Esophagus squamous epithelium (tissue), 5 donors: Measurements from ENCODE around the gene PSMB10. TPM values are rescaled to one million over a fixed set of nuclear protein-coding genes. Genes with fewer than 3 reads are reported as not detected.

Experiments used
- DNase-seq: peaks from one replicate; lab custom pipeline; 2025; lab: John Stamatoyannopoulos, UW
- H3K27ac ChIP-seq, 4 donors: fragments of 200-600 bp; sonication (generic); one replicate each; pipeline ENCODE4 v1.5.1; 2016 to 2019; ENCODE audit warnings: mild to moderate bottlenecking in 1 of 4
- H3K27me3 ChIP-seq, 4 donors: fragments of 200-600 bp; sonication (generic); 1 replicate in 3 of 4; 2 replicates in 1 of 4; pipeline versions ENCODE4 v1.5.1 to v1.6.0; 2017 to 2021; ENCODE audit warnings: antibody characterized with exemption in 1 of 4
- H3K36me3 ChIP-seq, 3 donors: fragments of 200-600 bp; sonication (generic); one replicate each; pipeline ENCODE4 v1.5.1; 2016 to 2019
- H3K4me1 ChIP-seq, 3 donors: fragments of 200-600 bp; sonication (generic); one replicate each; pipeline ENCODE4 v1.5.1; 2017 to 2019
- H3K4me3 ChIP-seq, 4 donors: fragments of 200-600 bp; sonication (generic); 1 replicate in 3 of 4; 2 replicates in 1 of 4; pipeline ENCODE4 v1.5.1; 2016 to 2019; ENCODE audit warnings: mild to moderate bottlenecking in 2 of 4, moderate library complexity in 1 of 4
- H3K9me3 ChIP-seq, 3 donors: fragments of 200-600 bp; sonication (generic); one replicate each; pipeline ENCODE4 v1.5.1; 2016 to 2019
- POLR2A ChIP-seq, 4 donors: fragments of 450-650 bp; IDR thresholded peaks; one replicate each; pipeline ENCODE4 v1.6.1; 2017; ENCODE audit warnings: antibody characterized with exemption in 4 of 4, mild to moderate bottlenecking in 4 of 4, moderate library complexity in 3 of 4
- WGBS, 2 donors: methylation state at CpG; one replicate each; pipeline ENCODE4 v1.1.5; 2018; 5-methylcytosine and 5-hydroxymethylcytosine counted together
- intact Hi-C: fragments of 100-400 bp; cut with DNase I; formaldehyde crosslinking; loops from one replicate; pipeline ENCODE4 v1.15.0; 2022
- small RNA-seq, 4 donors: library from RNA; depleted of rRNA; stranded (forward); fragments of <200 nt; gene quantifications; one replicate each; pipeline ENCODE3, GENCODE V24; 2016
- total RNA-seq, 4 donors: library from RNA; depleted of rRNA; stranded (reverse); fragments of >200 nt; gene quantifications; one replicate each; pipeline ENCODE4 v1.1.0, GENCODE V29; 2016
- TF ChIP-seq, protein P1 (sequence below), 6 experiments: fragments of 450-650 bp in 4 of 6; fragments of 200-600 bp in 2 of 6; sonication (generic) in 2 of 6; IDR thresholded peaks; one replicate each; pipeline ENCODE4 v1.5.1; 2016 to 2019; ENCODE audit warnings: antibody characterized with exemption in 6 of 6, mild to moderate bottlenecking in 4 of 6, moderate library complexity in 4 of 6
- donor health status: DM: yes; HTN: yes; CAD: no.

The PSMB10 gene
- total RNA-seq, 4 donors from 2014 or later: 20.7 to 28.4 (median 25.3) TPM

DNA sequence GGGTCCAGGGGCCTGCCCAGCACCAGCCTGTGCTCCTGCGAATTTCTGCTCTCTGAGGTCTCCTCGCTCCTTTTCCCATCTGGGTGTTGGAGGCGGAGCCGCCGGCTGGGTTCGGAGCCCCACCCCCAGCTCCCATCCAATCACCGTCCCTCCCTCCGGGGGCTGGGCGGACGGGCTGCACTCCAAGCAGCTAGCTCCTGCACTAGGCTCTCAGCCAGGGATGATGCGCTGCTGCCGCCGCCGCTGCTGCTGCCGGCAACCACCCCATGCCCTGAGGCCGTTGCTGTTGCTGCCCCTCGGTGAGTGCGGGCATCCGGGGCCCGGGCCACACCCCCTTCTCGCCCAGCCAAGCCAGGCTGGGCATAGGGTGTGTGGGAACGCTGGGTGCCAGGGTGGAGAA, 52.0 kb downstream of the PSMB10 start, which contains the start of gene NRN1L:
Gene NRN1L (plus strand): TSS at position 202 of the 400 bp plus-strand sequence. CDS start 19 bp downstream, at position 221.
- H3K9me3 ChIP-seq: no peaks in the 10 kb centered on the region
- H3K4me3 ChIP-seq: peak within 1 kb of the TSS in 2 of 4 donors; percentile 17 to 43
- peaks cover 11 to 20% (median 13%) of the 10 kb centered on the region in 3 donors for H3K4me1 ChIP-seq
- peak within 1 kb of the TSS; percentile 24 to 71 (median 54) for H3K27ac ChIP-seq
- DNase-seq: no peak
- TF ChIP-seq, protein P1, sequence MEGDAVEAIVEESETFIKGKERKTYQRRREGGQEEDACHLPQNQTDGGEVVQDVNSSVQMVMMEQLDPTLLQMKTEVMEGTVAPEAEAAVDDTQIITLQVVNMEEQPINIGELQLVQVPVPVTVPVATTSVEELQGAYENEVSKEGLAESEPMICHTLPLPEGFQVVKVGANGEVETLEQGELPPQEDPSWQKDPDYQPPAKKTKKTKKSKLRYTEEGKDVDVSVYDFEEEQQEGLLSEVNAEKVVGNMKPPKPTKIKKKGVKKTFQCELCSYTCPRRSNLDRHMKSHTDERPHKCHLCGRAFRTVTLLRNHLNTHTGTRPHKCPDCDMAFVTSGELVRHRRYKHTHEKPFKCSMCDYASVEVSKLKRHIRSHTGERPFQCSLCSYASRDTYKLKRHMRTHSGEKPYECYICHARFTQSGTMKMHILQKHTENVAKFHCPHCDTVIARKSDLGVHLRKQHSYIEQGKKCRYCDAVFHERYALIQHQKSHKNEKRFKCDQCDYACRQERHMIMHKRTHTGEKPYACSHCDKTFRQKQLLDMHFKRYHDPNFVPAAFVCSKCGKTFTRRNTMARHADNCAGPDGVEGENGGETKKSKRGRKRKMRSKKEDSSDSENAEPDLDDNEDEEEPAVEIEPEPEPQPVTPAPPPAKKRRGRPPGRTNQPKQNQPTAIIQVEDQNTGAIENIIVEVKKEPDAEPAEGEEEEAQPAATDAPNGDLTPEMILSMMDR (IDR thresholded peaks at IDR 0.05): no peak
- no peak for TF ChIP-seq POLR2A (IDR thresholded peaks at IDR 0.05)
- WGBS, 2 donors: 13 to 17% methylated on average over 2 to 3 of the region's 22 CpGs
- peaks cover 36 to 72% (median 40%) of the 10 kb centered on the region in 3 donors for H3K36me3 ChIP-seq
- intact Hi-C loops: loop anchor here (5.0 kb wide), 1 partner anchor 38 kb away; no protein-coding TSS in a partner anchor
- H3K27me3 ChIP-seq: no peaks in the 10 kb centered on the region

Small RNAs within 50 kb of the gene (small RNA-seq; reads per million reads assigned to genes)
- gene NRN1L: 0 reads per million in 4 donors

Other genes starting within 250 kb of the PSMB10 start
- gene GFOD2, start 217.5 kb downstream of the PSMB10 start, total RNA-seq: 10 to 100 TPM; 26.1 to 63.3 (median 37.3) TPM
- 10 to 100 TPM in 2 of 4 donors, 1 to 10 TPM in 2; 6.4 to 12.9 (median 10.8) TPM for gene RANBP10, start 130.3 kb downstream of the PSMB10 start, total RNA-seq
- under 1 TPM; 0.15 to 0.97 (median 0.72) TPM for gene TSNAXIP1, start 130.0 kb downstream of the PSMB10 start, total RNA-seq
- 10 to 100 TPM; 35.8 to 48.8 (median 42.1) TPM for gene THAP11, start 94.5 kb downstream of the PSMB10 start, total RNA-seq
- 10 to 100 TPM; 41.4 to 85.1 (median 63.7) TPM for gene NUTF2, start 89.9 kb downstream of the PSMB10 start, total RNA-seq
- gene CENPT, start 89.2 kb downstream of the PSMB10 start, total RNA-seq: 10 to 100 TPM; 12.3 to 42.7 (median 19.6) TPM
- 10 to 100 TPM; 26.5 to 46.9 (median 37.0) TPM for gene EDC4, start 63.8 kb downstream of the PSMB10 start, total RNA-seq
- under 1 TPM in 2 of 4 donors, not detected in 2; 0.57 to 0.99 TPM for gene NRN1L, start 52.0 kb downstream of the PSMB10 start, total RNA-seq
- gene PSKH1, start 43.6 kb downstream of the PSMB10 start, total RNA-seq: 10 to 100 TPM in 3 of 4 donors, 1 to 10 TPM in 1; 8.5 to 18.3 (median 13.8) TPM
- gene CTRL, start 5.0 kb downstream of the PSMB10 start, total RNA-seq: 1 to 10 TPM in 2 of 4 donors, not detected in 2; 1.2 to 1.8 TPM
- gene LCAT, start 7.3 kb upstream of the PSMB10 start, total RNA-seq: 10 to 100 TPM in 1 of 4 donors, 1 to 10 TPM in 3; 1.2 to 12.4 (median 3.8) TPM
- gene SLC12A4, start 31.8 kb upstream of the PSMB10 start, total RNA-seq: 10 to 100 TPM in 2 of 4 donors, 1 to 10 TPM in 2; 7.4 to 29.8 (median 18.2) TPM
- not detected for gene DPEP3, start 43.6 kb upstream of the PSMB10 start, total RNA-seq
- gene DPEP2, start 62.6 kb upstream of the PSMB10 start, total RNA-seq: 1 to 10 TPM in 2 of 4 donors, under 1 TPM in 1, not detected in 1; 0.18 to 6.2 (median 4.0) TPM
- not detected for gene DPEP2NB, start 79.1 kb upstream of the PSMB10 start, total RNA-seq
- 10 to 100 TPM in 3 of 4 donors, 1 to 10 TPM in 1; 9.7 to 12.8 (median 11.6) TPM for gene DDX28, start 86.4 kb upstream of the PSMB10 start, total RNA-seq
- 10 to 100 TPM in 3 of 4 donors, 1 to 10 TPM in 1; 9.9 to 26.1 (median 14.7) TPM for gene DUS2, start 86.4 kb upstream of the PSMB10 start, total RNA-seq
- gene NFATC3, start 148.5 kb upstream of the PSMB10 start, total RNA-seq: 10 to 100 TPM; 18.6 to 30.9 (median 20.5) TPM